Stimulated activated CD4-positive, alpha-beta T cell treated with anti-CD3 and anti-CD28 coated beads, TNF-alpha, amount 100 ng/mL, for 48 hours (primary cell): ENCODE results near the gene DNAH6.

Experiments used
- DNase-seq, 3 donors: peaks; one replicate each; pipeline ENCODE4 v3.0.0-alpha.2; 2020; ENCODE audit warnings: low read depth in 3 of 3

The DNAH6 gene

DNA sequence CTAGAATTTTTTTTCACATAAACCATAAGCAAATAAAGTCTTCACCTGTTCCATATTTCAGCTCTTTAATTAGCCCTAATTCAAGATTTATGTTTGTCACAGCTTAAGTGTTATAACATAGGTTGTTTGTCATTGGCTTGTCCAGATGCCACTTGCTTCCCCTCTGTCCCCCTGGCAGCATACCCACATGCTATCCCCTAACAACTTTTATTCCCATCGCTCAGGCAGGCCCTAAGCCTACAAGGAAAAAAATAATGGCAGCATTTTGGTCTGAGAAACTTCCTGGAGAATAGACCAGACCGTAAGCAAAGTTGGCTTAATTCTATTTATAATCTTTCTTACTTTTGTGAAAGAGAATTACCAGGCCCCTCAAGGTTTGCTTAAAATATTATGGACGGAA lies 173.9 kb downstream of the DNAH6 start:
- no peak for DNase-seq

DNA sequence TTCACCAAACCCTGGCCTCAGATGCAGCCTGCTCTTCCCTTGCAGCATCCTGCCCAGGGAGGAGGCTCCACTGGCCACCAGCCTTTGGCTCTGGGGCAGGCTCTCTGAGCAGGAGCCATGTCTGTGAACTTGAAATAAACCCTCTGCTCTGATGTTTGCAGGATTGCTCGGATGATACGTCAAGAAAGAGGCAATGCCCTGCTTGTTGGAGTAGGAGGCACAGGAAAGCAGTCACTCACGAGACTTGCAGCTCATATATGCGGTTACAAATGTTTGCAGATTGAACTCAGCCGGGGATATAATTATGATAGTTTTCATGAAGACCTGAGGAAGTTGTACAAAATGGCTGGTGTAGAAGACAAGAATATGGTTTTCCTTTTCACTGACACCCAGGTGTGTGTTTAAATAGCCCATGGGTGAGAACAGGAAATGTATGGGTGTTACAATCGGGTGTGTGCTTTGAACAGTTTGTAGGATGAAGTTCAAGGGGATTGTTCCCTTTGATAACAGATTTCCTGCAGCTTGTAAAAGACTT lies 177.9 kb downstream of the DNAH6 start:
- DNase-seq, result peak in 1 of 3 donors; percentile 1

DNA sequence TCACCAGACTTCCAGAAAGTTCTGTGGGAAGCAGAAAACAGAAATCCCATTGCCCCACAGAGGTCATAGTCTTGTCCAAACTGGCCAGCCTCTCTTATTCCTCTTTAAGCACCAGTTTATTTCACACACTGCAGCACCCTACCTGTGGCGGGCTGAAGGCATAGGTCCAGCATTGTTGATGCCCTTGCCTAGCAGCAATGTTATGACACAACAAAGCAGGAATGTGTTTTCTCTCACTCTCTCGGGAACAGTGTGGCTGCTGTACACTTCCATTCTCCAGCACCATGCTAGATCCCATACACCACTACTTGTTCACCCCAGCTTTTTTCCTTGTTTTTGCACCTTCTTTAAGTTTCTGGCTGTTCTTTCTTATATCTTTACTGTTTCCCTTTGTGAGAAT lies 181.6 kb downstream of the DNAH6 start:
- no peak for DNase-seq

DNA sequence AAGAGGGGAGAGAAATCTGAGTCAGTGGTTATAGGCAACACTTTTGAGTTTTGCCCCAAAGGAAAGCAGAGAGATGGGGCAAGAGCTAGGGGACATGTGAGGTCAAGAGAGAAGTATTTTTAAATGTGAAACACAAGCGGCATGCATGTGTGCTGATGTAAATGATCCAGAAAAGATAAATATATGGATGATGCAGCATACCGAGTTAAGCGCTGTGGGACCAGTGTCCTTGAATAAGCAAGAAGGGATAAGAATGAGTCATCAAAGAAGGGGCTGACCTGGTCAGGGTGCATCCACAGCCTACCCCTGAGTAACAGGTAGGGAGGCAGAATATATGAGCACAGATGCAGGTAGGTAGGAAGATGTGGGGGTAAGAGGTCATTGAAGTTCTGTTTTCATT lies 183.7 kb downstream of the DNAH6 start:
- DNase-seq, result no peak

- no peak for DNase-seq
Observed at GRCh38 chr2:84701880-84702279, 185.6 kb downstream of the DNAH6 start.

DNA sequence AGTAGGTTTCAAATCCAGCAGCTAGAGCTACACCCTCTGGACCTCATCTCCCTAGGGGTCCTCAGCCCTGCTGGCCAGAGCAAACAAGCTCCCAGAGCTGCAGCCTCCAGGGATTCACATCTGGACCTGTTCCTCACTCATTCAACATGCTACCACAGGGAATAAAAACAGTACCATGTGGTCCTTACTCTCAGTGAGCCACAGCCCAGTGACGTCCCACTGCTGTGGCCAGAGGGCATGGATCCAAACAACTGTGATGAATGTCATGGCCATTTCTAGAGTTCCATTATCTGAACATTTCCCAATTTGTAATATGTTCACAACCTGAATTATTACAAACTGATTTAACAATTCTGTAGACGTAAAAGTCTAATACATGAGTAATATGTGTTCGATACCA lies 186.6 kb downstream of the DNAH6 start:
- no peak for DNase-seq

DNA sequence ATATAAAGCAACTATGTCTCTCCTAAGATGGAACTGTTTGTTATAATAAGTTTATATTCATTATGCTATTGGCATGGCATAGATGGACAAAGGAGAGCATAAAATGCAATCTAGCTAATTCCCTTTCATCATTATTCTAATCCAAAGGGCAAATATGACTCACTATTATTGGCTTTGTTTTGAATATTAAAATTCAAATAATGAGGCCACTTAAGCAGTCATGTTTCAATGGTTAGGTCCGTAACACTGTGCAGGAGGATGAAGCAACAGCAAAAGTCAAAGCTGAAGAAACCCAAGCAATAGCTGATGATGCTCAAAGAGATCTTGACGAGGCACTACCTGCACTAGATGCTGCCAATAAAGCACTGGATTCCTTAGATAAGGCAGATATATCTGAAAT lies 187.5 kb downstream of the DNAH6 start:
- no peak for DNase-seq

GRCh38 chr2:84704505-84705244 lies 188.4 kb downstream of the DNAH6 start:
- DNase-seq, result no peak

DNA sequence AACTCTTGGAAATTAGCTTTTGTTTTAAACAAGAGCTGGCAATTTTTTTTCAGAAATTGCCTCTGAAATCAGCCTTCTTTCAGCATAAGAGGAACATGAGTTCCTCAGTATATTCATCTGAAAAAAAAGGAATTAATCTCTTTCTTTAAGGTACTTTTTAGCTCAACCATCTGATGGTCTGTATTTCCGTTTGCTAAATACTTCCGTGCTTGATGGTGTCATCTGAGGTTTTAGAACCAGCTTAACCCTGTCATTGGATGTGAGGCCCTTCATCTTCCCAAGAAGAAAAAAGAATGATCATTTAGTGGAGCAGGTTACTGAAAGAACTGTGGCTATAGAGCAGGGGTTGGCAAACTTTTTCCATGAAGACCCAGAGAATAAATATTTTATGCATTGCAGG lies 189.6 kb downstream of the DNAH6 start:
- no peak for DNase-seq

DNA sequence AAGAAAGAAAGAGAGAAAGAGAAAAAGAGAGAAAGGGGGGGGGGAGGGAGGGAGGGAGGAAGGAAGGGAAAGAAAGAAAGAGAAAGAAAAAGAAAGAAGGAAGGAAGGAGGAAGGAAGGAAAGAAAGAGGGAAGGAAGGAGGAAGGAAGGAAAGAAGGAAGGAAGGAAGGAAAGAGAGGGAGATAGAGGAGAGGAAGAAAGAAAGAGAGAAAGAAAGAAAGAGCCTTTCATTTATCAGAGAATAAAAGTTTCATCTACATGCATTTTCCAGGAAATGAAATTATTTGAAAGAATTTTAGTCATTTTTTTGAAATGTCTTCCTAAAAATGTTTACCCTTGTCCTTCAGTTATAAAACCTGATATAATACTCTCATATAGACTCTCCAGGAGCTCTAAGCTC lies 192.1 kb downstream of the DNAH6 start:
- no peak for DNase-seq

DNA sequence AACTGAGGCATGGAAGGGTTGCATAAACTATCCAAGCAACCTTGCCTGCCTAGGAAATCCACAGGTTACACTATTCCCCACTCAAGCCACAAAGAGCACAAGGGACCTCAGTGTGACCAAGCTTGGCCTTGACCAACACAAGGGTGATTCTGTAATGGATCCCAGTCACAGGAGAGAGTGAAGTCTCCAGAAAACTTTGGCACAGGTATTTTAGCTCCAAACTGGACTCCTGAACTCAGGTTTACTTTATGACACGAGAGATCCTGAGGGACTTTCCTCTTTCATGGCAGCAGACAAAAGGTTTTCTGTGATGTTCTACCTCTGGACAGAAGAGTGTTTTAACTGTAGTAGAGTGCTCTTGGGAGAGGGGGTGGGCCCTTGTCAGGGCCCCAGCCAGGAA lies 195.4 kb downstream of the DNAH6 start:
- no peak for DNase-seq

DNA sequence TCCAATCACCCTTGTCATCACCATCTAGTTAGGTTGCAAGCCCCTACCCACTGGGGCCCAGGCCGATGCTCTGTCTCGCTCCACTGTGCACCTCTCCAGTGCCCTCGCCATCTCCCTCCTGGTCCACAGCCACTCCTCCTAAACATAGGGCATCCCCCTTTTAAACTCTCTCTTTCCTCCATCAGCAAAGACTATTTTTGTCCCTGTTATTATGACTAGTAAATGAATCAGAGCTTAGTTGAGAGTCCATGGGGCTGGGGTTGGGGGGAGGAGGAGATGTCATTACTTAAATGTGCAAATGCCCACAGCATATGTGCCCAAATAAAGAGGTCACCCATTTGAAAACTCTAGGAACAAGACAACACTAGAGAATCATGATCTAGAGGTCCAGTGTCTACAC lies 197.1 kb downstream of the DNAH6 start:
- DNase-seq, result no peak

- DNase-seq, result no peak
Observed at GRCh38 chr2:84716564-84716963, 200.3 kb downstream of the DNAH6 start.

- no peak for DNase-seq
Observed at GRCh38 chr2:84717302-84717701, 201.0 kb downstream of the DNAH6 start.

DNA sequence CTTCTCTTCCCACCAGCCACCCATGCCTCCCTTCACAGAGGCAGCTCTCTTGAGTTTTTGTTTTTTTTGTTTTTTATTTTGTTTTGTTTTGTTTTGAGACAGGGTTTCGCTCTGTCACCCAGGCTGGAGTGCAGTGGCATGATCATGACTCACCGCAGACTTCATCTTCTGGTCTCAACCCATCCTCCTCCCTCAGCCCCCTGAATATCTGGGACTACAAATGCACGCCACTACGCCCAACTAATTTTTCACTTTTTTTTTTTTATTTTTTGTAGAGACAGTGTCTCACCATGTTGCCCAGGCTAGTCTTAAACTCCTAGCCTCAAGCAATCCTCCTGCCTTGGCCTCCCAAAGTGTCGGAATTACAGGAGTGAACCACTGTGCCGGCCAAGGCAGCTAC lies 203.1 kb downstream of the DNAH6 start:
- DNase-seq, result no peak

- DNase-seq, result no peak
Observed at GRCh38 chr2:84723831-84724230, 207.5 kb downstream of the DNAH6 start.

GRCh38 chr2:84725717-84726116 lies 209.4 kb downstream of the DNAH6 start:
- no peak for DNase-seq

GRCh38 chr2:84727315-84727714 lies 211.0 kb downstream of the DNAH6 start:
- DNase-seq, result no peak

DNA sequence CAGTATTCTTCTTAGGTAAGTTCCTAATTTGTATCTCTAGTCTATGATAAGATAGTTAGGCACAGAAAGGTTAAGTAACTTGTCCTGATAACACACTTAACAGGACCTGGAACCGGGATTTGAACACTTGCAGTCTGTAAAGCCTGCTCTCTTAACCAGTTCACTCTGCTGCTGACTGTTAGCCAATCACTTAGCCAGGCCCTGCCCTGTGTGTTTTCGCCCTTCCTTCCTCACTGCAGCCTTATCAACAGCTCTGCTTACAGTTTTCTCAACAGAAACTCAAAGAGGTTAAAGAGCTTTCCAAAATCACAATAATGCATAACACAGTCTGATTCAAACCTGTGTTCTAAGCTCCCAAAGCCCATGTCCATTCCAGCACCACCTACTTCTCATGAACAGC lies 212.9 kb downstream of the DNAH6 start:
- no peak for DNase-seq

- DNase-seq, result no peak
Observed at GRCh38 chr2:84731185-84731584, 214.9 kb downstream of the DNAH6 start.

DNA sequence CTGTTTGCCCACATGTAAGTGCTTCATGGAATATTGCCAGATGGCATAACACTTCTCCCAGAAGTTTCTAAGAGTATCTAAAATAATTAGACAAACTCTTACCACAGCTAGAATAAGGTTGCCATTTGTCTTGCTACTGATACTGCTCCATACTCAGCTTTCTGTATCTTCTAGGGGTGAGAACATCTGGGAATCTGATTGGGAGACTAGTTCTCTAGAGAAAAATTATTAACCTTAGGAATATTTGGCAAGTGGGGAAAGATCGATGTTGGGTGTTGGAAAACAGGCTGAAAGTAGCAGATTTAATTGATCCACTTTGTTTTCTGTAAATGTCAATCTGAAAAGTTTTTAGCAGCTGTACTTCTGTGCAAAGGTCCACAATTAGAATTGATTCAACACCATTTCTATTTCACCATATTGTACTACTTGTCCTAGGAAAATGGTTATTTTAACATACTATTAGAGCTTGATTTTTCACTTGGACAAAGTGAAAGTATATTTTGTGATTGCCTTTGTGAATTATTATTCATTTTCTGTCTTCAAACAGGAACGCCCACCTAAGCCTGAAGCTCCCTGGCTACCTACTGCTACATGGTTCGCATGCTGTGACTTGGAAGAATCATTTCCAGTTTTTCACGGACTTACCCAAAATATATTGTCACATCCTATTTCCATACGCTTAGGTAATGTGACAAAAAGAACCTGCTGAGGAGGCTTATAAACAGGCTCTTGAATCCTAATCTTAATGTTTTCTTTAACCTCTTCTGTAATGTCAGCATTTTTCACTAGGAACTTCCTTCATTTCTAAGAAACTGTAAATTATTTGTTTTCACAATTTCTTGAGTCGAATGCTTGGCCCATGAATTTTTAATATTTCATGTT lies 216.8 kb downstream of the DNAH6 start:
- DNase-seq, result no peak

- DNase-seq, result no peak
Observed at GRCh38 chr2:84735389-84735788, 219.1 kb downstream of the DNAH6 start.
